Activated CD8-positive, alpha-beta memory T cell treated with anti-CD3 and anti-CD28 coated beads for 4 hours (primary cell): ENCODE data around the gene CDKAL1.

ENCODE experiments used
- DNase-seq, 2 donors: peaks; one replicate each; pipeline ENCODE4 v3.0.0-alpha.2; 2020; ENCODE audit warnings: low read depth in 2 of 2

CDKAL1 gene

GRCh38 chr6:21140966-21141365 lies 606.7 kb downstream of the CDKAL1 start:
- no peak for DNase-seq

DNA sequence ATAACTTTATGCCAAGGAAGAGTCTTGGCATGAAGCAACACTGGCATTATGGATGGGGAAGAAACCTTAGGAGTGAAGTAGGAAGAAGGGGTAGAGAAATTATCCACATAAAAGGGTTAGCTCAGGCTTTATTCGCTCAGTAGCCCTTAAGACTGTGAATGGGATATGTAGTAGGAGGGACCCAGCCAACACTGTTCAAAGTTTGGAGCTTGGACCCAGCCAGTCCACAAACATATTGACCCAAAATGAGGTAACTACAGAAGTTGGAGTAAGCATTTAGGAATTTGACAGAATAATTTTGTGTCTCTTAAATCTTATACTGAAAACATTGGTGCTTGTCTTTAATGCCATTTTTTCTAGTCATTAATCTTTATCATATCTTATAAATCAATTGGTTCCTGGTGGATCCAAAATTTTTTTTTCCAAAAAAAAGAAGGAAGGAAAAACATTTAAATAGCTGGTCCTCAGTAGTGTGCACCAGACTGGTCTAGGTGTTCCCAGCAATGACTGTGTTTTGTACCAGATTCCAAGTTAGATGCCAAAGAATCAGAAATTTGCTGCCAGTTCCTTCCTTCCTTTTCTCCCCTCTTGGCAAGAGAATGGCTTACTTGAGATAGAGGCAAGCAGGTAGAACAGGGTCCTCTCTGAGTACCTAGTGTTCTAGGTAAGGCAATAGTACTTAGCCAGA lies 607.5 kb downstream of the CDKAL1 start:
- no peak for DNase-seq

DNA sequence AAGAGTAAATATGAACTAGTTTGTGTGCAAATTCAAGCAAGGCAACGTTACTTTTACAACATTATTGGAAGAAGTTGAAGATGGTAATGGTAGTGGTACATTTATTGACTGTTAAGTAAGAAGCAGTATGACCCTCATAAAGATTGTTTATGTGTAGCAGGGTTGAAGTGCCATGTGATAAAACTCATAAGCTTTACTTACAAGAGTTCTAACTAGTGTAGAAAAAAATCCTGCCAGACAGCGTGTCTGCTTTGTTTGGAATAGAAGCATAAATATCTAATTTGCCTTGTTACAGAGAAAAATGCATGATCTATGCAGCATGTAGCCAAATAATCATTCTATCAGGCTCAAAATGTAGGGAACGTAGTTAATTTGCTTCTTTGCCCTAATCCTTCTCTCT lies 608.5 kb downstream of the CDKAL1 start:
- no peak for DNase-seq

GRCh38 chr6:21143645-21144044 lies 609.4 kb downstream of the CDKAL1 start:
- DNase-seq = no peak

GRCh38 chr6:21144928-21145327 lies 610.7 kb downstream of the CDKAL1 start:
- DNase-seq = no peak

DNA sequence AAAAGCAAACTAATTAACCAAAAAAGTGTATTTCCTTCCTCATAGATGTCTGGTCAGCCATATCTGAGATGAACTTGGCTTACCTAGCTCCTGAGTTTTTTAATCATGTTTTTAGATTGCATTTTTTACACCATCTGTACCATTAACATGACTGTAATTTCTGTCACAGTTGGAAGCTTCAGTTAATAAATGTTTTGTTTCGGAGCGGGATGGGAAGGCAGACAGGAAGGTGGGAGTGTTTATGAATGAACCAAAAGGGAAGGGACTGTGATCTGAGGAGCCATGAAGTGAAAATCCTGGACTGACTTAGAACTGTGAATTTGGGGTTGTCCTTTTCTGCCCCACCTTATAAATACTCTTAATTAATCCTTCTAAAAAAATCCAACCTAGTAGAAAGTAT lies 613.7 kb downstream of the CDKAL1 start:
- no peak for DNase-seq

DNA sequence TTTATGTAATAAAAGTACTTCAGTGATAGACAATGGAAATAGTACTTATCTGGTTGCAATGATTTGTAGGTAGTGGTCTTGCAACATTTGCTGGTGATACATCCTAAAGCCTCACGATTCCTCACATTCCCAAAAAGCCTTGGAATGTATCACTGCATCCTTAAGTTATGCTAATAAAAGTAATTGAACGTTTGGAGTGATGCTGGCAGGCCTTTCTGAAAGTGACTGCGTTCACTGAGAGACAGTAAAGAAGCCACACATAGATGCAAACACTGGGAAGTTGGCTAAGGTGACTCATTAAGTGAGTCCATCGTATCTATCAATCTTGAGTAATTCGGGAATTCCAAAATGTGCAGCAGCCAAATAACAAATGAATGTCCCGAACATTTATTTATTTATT lies 615.2 kb downstream of the CDKAL1 start:
- no peak for DNase-seq

- no peak for DNase-seq
These were observed 616.4 kb downstream of the CDKAL1 start for GRCh38 chr6:21150667-21151066.

DNA sequence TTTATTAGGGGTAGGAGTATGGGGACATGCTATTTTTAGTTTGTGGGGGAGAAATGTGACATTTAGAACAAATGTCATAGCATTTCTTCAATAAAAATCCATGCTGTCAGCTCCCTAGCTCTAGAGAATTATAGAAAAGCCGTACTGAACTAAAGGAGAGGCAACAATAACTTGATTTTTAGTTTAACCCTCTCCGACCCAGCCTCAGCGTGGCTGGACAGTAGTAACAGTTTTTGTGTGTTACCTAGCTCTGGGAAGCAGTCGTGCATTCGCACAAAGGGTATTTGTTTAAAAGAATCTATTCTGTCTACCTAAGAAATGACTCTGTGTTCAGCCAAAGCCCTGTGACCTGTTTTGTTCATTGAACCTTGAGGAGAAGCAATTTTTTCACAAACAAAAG lies 616.9 kb downstream of the CDKAL1 start:
- no peak for DNase-seq

DNA sequence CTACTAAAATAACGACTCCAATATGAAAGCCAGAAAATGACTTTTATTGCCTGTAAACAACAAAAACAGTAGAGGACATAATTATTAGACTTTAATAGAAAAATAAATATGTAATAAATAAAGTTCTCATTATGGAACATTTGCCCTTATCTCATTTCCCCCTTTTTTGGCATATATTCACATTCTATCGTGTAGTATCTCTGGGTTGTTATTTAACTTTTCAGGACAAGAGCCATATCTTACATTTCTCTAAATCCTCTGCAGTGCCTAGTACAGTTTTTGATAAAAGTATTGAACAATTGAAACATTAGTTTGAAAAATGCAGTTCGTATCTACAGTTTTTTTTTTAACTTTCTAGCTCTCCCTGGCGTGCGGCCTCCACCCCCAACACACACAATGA lies 617.3 kb downstream of the CDKAL1 start:
- DNase-seq = no peak

DNA sequence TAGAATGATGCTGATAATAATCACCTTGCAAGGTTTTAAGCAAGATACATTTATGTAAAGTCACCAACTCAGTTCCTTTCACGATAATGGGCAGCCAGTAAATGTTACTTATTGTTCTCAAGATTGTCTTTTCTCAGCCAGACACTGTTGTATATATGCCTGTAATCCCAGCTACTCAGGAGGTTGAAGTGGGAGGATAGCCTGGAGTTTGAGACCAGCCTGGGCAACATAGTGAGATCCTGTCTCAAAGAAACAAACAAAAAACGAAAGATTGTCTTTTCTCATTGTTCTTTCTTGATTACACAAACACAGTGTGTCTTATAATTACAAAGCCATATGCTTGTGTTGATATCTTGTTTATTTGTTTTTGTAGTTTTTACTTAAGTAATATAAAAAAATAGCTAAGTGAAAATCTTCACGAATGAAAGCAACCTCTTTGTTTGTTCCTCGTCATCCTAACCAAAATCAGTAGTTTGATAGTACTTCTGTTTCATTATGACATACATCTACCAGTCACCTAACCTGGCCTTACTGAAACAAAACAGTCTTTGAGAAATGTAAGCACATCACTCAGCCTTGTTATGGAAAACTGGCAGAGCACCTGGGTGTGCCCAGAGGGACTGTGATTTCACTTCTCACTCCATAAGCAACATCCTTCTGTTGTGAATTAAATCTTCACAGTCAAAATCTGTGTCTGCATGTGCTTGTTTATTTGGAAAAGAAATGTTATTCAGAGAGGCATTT lies 623.1 kb downstream of the CDKAL1 start:
- no peak for DNase-seq

DNA sequence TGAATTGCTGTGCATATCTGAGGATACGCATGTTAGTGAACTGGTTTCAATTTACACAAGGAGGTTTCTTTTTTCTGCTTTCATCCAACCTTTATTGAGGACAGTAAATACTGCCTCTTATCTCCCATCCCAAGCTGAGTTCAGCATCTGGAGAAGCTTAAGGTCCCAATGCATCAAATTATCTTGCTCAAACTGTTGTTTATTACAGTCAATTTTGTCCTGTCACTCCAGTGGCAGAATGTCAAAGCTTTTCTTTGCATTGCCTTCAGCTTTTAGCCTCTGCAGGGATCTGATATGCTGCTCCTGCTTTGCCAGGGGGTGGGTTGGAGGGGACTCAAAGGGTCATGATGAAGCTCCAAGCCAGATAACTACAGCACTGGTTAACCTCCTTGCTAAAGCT lies 623.9 kb downstream of the CDKAL1 start:
- DNase-seq = no peak

- no peak for DNase-seq
These were observed 624.6 kb downstream of the CDKAL1 start for GRCh38 chr6:21158873-21159272.

GRCh38 chr6:21159465-21159864 lies 625.2 kb downstream of the CDKAL1 start:
- no peak for DNase-seq

GRCh38 chr6:21161707-21162106 lies 627.5 kb downstream of the CDKAL1 start:
- DNase-seq = no peak

GRCh38 chr6:21163110-21163837 lies 629.0 kb downstream of the CDKAL1 start:
- no peak for DNase-seq

DNA sequence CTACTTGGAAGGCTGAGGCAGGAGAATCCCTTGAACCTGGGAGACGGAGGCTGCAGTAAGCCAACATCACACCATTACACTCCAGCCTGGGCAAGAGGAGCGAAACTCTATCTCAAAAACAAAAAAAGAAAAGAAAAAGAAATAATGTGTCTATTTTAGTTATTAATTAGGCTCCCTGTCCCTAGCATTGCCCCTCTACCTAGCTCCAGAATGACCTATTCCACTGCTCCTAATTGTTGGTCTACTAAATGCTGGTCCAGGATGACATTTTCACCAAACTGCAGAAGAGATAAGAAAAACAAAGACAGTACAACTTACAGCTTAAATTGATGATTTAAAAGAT lies 629.6 kb downstream of the CDKAL1 start:
- no peak for DNase-seq

DNA sequence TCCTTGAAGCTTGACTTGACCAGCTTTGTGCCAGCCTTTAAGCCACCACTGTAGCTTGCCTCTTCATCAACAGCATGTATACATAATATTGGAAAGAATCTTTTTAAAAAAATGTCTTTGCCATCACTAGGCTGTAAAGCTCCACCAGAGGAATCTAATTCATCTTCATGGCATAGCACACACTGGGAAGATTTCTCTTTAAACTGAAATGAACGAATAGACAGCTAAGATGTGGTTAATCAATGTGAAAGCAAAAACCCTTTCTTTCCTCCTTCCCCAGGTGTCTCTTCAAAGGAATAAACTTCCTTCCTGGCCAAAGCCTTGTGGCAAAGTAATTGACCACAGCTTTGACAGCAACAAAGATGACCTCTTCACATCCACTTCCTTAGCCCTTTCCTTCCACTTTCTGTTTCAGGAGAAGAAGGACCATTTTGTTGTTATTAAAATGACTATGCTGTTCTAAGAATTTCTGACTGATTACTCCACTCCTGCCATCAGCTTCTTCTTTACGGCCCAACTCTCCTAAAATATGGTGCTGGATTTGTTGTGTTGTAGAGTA lies 630.6 kb downstream of the CDKAL1 start:
- DNase-seq = no peak

- DNase-seq = no peak
These were observed 632.5 kb downstream of the CDKAL1 start for GRCh38 chr6:21166754-21167153.

DNA sequence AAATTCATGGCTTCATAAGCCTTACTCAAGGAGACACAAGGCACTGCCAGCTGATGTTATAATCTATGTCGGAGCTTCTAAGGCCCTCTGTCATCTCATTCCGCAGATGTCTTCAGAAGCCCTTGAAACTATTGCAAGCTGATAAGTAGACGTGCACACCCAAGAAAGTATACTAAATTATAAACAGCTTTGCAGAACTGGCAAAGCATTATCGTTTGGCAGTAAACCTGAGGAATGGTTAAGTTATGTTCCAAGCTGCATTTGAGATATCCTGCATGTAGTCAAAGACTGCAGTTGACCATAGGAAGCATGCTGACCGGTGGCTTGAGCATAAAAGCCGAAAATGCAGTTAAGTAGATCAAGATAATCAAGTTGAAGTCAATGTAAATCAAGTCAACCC lies 633.5 kb downstream of the CDKAL1 start:
- no peak for DNase-seq

DNA sequence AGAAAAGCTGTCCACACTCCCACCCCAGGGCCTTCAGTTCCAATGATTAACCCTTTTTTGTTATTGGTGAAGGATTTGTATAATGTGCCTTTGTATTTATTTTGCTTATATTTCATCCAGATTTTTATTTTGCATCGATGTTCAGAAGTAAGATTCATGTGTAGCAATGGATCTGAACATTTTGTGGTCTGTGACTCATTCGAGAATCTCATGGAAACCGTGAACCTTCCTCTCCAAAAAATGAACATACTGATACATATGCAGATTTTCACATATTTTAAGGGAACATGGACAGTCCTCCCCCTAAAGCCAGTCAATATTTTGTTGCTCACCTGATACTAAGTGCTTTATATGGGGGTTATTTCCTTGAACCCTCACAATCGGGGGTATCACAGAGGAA lies 637.5 kb downstream of the CDKAL1 start:
- no peak for DNase-seq

DNA sequence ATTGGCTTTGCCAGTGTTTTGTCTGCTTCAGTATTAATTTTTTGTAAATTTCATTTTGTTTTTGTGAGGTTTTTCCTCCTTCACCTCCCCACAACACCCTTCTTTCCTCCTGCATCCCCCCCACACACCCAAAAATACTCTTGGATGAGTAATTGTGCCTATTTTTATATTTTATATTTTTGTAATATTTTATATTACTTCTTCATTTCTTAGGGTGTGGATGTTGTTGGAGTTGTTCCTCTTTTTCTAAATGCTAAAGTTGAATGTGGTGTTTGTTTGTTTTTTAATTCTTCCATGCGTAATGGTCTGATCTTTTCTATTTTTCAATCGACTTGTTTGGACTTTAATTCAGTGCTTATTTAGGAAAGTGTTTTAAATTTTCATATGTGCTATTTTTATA lies 638.8 kb downstream of the CDKAL1 start:
- DNase-seq = no peak

DNA sequence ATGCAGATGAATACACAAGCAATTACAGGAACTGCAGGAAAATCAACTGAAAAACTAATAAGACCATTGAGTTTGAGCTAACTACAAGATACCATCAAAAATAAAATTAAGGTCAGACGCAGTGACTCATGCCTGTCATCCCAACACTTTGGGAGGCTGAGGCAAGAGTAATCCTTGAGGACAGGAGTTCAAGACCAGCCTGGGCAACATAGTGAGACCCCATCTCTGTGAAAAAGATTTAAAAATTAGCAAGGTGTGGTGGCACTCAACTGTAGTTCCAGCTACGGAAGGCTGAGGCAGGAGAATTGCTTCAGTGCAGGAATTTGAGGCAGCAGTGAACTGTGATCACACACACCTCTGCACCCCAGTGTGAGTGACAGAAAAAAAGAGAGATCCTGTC lies 639.4 kb downstream of the CDKAL1 start:
- DNase-seq = no peak
